Erythroblast (primary cell): ENCODE results near the gene NCBP2.

Experiments used
- DNase-seq, 2 experiments: peaks; one replicate each; lab custom pipeline; 2025; lab: John Stamatoyannopoulos, UW
- GATA1 ChIP-seq: IDR thresholded peaks from 2 replicates; pipeline ENCODE4 v1.6.1; 2011; ENCODE audit warnings: low read depth, mild to moderate bottlenecking, control low read depth, low read length, moderate library complexity
- POLR2A ChIP-seq: IDR thresholded peaks from 2 replicates; pipeline ENCODE4 v1.6.1; 2011; ENCODE audit warnings: mild to moderate bottlenecking, low read length

Gene NCBP2

GRCh38 chr3:196975349-196975748 is 33.0 kb upstream of the NCBP2 start:
- TF ChIP-seq POLR2A, result no peak
- no peak for TF ChIP-seq GATA1

GRCh38 chr3:196974661-196975060 is 32.3 kb upstream of the NCBP2 start:
- TF ChIP-seq POLR2A (no peak), GATA1 (no peak)

More at GRCh38 chr3:196975349-196975748, 33.0 kb upstream of the NCBP2 start:
- no peak for DNase-seq

DNA sequence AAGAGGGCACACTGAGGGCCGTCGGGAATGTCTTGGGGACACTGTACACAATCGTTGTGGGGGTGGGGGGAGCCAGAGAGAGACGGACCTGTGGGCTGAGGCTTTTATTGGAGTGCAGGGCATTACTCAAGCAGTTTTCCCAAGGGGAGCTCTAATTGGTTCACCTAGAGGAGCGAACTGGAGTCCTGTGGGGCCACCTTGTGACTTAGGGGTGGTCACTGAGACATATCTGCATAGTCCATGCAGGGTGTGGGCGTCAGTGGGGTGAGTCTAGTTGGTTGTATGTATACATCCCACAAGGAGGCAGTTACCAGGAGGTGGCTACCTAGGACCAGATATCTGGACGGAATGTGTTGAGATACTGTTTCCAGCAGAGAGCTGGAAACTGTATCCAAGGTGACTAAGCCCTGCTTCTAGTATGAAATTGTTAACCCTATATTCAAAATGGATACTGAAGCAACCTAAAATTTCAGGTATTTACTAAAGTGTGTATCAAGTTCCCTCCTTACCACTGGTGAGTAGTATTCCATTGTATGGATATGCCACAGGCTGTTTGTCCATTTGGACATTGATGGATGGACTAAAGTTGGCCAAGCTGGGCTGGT is 28.9 kb upstream of the NCBP2 start:
- DNase-seq, result peak; percentile 66 to 88
- no peak for TF ChIP-seq POLR2A
- no peak for TF ChIP-seq GATA1

More at GRCh38 chr3:196974661-196975060, 32.3 kb upstream of the NCBP2 start:
- no peak for DNase-seq

DNA sequence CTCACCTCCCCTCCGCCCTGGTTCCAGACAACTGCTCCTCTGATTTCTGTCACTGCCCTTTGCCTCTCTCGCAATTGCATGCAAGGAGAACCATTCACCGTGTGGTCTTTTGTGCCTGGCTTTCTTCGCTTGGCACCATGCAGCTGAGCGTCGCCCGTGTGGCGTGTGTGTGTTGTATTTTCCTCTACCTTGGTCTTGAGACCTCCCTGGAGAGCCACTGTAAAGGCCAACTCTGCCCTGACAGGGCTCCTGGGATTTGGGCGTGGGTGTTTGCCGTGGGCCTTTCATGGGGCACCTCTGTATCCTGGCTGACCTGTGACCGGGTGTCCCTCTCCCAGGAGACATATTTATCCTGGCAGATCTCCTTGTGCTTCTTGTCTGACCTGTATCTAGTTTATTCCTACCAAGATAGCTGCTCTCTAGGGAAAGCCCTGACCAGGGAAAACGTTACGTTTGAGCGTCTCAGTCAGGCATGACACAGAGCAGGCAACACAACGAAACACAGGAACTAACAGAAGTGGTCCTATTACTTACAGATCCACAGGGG is 28.3 kb upstream of the NCBP2 start:
- DNase-seq, result no peak
- no peak for TF ChIP-seq GATA1
- no peak for TF ChIP-seq POLR2A

DNA sequence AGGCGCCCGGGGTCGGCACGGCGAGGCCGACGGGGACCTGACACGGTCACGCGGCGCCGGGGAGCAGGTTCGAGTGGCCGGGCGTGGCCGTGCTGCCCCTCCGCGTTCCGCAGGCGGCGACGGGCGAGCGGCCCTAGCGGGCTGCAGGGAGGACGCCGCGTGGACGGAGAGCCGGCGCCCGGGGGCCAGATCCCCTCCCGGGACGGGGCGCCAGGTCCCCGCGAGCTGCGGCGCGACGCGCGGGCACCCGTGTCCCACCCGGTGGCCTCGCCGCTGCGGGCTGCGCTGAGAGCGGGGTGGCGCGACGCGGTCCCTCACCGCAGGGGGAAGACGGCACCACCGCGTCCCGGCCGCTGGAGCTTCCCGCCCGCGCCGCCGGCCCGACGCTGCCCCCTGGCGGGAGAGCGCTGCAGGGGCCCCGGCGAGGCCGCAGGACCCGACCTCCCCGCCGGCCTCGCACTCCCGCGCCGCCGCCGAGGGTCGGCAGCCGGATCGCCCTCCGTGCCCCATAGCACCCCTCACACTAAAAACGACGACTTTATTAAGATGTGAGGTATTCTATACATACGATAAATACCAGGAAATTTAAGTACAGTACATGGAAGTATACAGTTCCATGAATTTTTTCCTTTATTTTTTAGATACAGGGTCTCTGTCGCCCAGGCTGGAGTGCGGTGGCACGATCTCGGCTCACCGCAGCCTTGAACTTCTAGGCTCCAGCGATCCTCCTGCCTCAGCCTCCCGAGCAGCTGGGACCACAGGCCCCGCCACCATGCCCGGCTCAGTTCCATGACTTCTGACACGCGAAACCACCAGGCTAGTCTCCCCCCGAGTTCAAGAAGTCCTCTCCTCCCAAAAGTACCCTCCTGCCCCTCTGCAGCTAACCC is 27.6 kb upstream of the NCBP2 start:
- DNase-seq, result peak; percentile 83 to 90
- TF ChIP-seq POLR2A (peak; percentile 44), GATA1 (no peak)

DNA sequence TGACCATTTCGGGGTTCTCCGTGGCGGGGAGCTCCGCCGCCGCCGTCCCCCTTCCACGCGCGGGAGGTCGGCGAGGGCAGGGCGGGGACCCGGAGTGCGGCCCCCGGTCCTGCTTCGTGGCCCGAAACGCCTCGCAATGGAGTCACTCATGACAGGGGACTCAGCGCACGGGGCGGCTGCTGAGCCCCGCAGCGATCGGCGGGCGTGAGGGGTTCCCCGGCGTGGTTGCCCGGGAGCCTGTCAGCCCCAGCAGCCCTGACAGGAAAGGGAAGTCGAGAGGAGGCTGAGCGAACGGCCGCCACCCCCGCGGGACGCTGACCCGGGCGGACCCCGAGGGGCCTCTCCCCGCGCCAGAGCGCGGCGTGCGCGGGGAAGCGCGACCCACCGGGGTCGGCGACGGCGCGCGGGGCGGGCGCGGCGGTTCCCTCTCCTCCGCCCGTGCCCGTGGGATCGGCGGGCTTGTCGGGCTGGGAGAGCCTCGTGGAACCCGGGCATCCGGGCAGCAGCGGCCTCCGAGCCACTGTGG is 26.9 kb upstream of the NCBP2 start:
- DNase-seq, result peak; percentile 58 to 62
- TF ChIP-seq GATA1 (no peak), POLR2A (no peak)

DNA sequence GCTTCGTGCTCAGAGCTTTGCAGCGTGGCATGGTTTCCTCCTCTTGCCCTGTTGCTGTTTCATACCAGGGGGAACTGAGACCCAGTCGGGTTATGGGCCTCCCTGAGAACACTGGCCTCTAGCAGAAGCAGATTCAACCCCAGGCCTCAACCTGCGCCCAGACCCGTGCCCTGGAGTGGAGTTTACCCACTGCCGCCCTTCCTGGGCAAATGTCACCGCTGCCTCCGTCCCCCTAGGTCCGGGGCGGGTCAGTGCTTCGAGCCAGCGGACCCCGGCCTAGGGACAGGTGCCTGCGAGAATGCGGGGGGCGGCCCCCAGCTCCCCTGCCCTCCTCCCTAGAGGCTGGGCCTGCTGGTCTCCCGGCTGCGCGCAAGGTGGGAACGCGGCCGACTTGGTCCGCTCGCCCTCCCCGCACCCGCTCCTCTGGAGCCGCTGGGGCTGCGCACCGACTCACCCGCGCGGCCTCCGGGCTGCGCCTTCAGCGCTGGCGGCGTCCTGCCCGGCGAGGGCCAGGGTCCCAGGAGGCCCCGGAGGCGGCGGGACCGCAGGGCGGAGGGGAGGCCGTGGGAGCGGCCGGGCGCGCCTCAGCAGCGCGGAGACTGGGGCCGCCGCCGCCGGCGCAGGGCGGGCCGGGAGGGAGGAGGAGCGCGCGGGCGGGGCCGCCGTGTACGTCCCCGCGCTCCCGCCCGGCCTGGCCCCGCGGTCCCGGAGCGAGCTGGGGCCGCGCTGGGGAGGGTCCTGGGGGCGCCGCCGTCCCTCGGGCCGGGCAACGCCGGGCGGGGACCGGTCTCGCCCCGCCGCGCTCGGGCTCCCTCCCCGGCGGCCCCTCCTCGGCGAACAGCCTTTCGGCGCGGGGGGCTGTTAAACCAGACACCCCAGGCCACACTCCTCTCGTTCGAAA is 26.2 kb upstream of the NCBP2 start, which contains the start of gene PIGZ:
Gene PIGZ, minus strand, starts transcription at position 601 of the 901 bp plus-strand sequence. CDS start 16,802 bp downstream, outside the sequence.
- peak; percentile 73 to 80 for DNase-seq
- TF ChIP-seq GATA1 (no peak), POLR2A (no peak)

DNA sequence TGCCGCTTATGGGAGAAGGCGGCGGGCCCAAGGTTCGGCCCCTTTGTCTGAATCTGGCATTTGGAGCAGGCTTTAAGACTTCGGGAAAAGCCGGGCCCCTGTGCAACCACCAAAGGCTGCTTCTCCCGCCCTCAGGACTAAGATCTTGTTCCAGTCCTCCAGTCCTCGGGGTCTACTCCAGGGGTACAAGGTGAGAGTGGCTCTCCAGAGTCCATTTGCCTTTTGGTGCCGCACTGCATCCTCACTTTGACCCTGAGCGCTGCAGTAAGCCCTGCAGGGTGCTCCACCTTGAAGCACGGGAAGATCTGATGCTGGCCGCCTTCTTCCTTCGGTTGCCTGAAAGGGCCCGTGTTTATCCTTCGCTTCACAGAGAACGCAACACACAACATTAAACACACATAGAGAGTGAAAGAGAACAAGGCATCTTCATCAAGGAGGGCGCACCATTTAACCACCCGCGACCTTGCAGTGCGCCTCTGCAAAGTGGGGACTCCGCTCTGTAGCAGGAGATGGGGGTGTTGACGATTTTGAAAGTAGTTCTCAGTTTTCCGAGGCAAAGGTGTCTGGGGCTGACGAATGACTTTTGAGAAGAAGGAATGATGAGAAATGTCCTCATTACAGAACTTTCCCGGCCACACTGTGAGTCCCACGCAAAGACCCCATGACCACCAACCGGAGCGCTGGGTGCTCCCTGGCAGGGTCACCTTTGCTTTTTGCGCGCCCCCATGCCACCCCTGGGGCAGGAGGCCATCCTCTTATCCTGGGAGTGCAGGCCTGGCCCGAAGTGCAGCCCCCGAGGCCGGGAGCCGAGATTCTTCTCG is 25.3 kb upstream of the NCBP2 start:
- TF ChIP-seq POLR2A (no peak), GATA1 (no peak)
- no peak for DNase-seq

DNA sequence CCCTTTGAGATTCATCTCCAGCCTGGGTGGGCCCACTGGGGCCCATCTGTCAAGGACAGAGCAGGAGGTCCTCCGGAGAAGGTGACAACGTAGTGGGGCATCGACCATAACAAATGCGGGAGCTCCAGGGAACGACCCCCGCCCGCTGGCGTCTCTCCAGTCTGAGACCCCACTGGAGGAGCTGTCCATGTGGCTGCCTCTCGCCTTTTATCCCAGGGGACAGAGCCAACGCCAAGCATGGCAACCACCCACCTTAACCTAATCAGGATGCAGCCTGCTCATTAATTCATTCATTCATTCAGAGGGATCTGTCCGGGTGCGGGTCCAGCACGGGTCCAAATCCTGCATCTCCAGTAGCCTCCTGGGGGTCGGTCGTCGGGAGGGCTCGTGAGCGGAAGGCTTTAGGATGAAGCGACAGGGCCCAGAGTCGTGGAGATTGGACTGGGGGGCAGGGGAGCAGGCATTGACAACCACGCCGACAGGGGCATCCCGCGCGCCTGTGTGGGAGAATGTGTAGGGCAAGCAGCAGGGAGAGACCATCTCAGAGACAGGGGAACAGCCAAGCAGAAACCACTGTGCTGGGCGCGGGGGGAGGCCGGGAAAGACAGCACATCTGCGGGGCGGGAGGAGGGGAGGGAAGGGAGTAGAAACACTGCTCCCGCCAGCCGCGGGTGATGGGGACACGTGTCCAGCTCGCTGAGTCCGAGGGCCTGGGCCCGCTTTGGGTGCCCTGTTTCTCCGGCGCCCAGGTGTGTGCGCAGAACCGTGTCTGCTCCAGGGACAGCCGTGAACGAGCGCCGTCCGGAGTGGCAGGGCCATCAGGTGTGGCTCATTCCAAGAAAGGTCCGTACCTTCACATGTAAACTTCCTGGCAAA is 24.4 kb upstream of the NCBP2 start:
- TF ChIP-seq POLR2A, result no peak
- TF ChIP-seq GATA1, result no peak
- no peak for DNase-seq

DNA sequence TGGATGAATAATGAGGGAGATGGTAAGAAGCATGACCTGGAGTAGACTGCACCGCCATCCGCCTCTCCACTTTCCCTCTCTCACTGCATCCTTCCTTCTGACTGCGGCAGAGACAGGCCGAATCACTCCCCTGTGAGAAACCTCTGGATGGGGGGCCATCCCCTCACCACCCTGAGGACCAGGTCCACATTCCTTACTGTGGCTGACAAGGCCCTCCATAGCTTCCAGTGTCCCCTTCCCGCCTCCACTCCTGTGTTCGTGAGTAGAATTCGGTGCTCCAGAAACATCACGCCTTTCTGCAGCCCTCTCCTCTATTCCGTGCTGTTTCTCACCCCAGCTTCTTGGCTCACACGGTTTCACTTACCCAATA is 23.5 kb upstream of the NCBP2 start:
- TF ChIP-seq POLR2A, result no peak
- TF ChIP-seq GATA1, result no peak
- no peak for DNase-seq

DNA sequence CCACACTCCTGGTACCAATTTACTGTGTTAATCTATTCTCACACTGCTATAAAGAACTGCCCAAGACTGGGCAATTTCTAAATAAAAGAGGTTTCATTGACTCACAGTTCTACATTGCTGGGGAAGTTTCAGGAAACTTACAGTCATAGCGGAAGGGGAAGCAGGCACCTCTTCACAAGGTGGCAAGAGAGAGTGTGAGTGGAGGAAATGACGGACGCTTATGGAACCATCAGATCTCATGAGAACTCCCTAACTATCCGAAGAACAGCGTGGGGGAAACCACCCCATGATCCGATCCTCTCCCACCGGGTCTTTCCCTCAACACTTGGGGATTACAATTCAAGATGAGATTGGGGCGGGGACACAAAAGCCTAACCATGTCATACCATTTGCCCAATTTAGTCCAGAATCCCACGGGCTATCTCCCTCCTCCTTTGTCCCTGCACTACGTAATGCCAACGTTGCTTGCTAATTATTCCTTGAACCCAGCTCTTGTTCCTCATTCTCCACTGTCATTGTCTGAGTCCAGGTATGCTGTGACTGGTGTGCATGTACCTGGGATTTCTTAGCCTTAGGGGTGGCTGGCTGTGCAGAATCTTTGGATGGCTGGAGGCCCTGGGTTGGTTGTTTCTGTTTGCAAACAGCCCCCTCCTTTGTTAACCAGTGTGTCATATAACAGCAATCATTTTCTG is 22.9 kb upstream of the NCBP2 start:
- no peak for TF ChIP-seq POLR2A
- no peak for TF ChIP-seq GATA1
- no peak for DNase-seq
